Measurements from ENCODE around the gene TAF15.

TAF15 gene

DNA sequence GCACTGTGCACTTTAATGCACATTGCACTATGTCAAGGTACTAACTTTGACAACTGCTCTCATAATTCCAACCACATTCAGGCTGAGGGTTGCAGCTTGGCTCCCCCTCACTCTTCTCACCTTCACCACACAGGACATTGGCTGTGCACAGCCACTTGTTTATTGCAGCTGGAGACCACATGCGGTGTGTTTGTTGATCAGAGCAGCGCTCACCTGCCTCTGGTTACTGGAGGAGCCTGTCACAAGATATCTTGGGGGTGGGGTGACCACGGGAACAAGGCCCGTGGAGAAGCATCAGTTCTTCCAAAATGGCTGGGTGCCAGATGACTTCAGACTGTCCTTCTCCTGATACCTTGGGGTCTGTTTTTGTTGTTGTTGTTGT, 81.5 kb downstream of the TAF15 start:
- H3K9ac ChIP-seq (ENCODE audit: low read length in 2 of 2): no peak overlapping the region
- H3K4me3 ChIP-seq (ENCODE audit: low read length in 2 of 2): no peak overlapping the region
- peaks cover 0 to under 1% of the 10 kb centered on the region in 2 donors for H3K27me3 ChIP-seq (ENCODE audit: control insufficient read depth in 1 of 2, insufficient read depth in 2 of 2, low read length in 2 of 2)
- H3K36me3 ChIP-seq (ENCODE audit: control insufficient read depth in 2 of 2, insufficient read depth in 2 of 2, low read length in 2 of 2): no peaks in the 10 kb centered on the region
- H3K9me3 ChIP-seq (ENCODE audit: control insufficient read depth in 2 of 2, low read length in 2 of 2): no peaks in the 10 kb centered on the region
- H3K4me1 ChIP-seq (ENCODE audit: control insufficient read depth, insufficient read depth, low read length): peaks cover 5% of the 10 kb centered on the region
- H3K27ac ChIP-seq (ENCODE audit: low read length): no peak overlapping the region

DNA sequence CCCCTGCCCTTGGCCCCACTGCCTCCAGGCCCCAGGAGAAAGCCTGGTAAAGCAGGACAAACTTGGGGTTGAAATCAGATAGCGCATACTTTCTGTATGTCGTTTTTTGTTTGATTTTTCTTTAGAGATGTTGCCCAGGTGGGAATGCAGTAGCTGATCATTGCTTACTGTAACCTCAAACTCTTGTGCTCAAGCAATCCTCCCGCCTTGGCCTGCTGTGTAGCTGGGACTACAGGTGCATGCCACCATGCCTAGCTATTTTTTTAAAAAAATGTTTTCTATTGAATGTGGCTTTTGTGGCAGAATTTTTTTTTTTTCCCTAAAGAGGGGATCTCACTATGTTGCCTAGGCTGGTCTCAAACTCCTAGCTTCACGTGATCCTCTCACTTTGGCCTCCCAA, 82.0 kb downstream of the TAF15 start:
- no peaks in the 10 kb centered on the region for H3K9me3 ChIP-seq (ENCODE audit: control insufficient read depth in 2 of 2, low read length in 2 of 2)

DNA sequence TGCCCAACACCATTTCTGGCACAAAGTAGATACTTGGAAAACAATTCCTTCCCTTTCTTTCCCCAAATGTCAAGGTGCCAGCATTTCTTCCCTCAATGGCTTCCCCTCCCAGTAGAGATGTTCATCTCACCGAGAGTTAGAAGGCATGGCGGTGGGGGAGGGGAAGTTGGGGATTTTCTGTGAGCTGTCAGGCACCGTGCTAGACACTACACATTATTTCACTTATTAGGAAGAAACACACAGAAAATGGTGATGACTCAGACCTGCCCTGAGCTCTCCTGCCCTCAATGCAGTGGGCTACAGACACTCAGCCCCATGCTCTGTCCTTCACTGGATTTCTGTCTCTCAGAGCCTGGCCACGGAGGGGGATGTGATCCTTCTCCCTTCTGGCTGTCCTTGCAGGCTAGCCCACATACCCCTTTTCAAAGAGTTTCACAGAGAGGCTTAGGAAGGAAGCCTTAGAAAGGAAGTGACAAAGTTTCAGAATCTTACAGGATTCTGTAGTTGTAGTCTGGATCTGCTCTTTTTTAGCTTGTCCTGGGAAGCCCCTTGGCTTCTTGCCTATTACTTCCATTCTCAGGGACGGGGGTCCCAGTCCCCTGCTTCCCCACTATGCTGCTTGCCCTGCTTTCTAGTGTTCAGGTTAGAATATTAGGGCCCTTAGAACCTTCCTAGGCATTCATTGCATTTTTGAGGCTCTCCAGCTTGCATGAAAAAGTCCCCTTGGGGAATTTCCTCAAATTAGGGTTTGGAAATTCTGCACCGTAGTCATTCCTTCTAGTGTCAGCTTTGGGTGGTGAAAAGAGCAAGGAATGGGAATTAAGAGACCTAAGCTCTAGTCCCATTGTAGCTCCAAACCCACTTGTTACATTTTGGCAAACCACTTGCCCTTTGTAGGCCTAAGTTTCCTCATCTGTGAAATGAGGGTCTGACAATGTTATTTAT, 83.1 kb downstream of the TAF15 start:
- Histone ChIP-seq H3K36me3 (ENCODE audit: control insufficient read depth in 2 of 2, insufficient read depth in 2 of 2, low read length in 2 of 2) (no peaks in the 10 kb centered on the region), H3K27me3 (ENCODE audit: control insufficient read depth in 1 of 2, insufficient read depth in 2 of 2, low read length in 2 of 2) (peaks cover 0 to 2% of the 10 kb centered on the region in 2 donors), H3K27ac (ENCODE audit: low read length) (no peak overlapping the region), H3K4me3 (ENCODE audit: low read length in 2 of 2) (no peak overlapping the region), H3K4me1 (ENCODE audit: control insufficient read depth, insufficient read depth, low read length) (peaks cover 5% of the 10 kb centered on the region), H3K9me3 (ENCODE audit: control insufficient read depth in 2 of 2, low read length in 2 of 2) (no peaks in the 10 kb centered on the region), H3K9ac (ENCODE audit: low read length in 2 of 2) (no peak overlapping the region)

More for the DNA sequence above, 82.0 kb downstream of the TAF15 start:
- H3K4me1 ChIP-seq (ENCODE audit: control insufficient read depth, insufficient read depth, low read length): peaks cover 5% of the 10 kb centered on the region
- no peak overlapping the region for H3K27ac ChIP-seq (ENCODE audit: low read length)
- H3K27me3 ChIP-seq (ENCODE audit: control insufficient read depth in 1 of 2, insufficient read depth in 2 of 2, low read length in 2 of 2): peaks cover 0 to 2% of the 10 kb centered on the region in 2 donors
- H3K36me3 ChIP-seq (ENCODE audit: control insufficient read depth in 2 of 2, insufficient read depth in 2 of 2, low read length in 2 of 2): no peaks in the 10 kb centered on the region
- H3K4me3 ChIP-seq (ENCODE audit: low read length in 2 of 2): no peak overlapping the region
- H3K9ac ChIP-seq (ENCODE audit: low read length in 2 of 2): no peak overlapping the region

DNA sequence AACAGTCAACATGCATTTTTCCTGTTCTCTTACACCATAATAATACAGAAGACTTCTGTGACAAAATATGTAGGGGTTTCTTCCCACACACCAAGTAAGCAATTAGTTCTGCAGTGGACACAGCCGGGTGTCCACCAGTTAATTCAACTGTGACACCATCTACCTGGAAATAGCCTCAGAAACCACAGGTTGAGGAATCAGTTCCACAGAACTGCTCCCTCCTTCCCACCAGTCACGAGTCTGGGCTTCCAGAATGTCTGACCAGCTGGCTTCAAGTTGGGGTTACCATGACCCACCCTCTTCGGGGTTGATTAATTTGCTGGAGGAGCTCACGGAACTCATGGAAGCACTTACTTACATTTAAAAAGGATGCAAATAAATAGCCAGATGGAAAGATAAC, 84.5 kb downstream of the TAF15 start:
- Histone ChIP-seq H3K27me3 (ENCODE audit: control insufficient read depth in 1 of 2, insufficient read depth in 2 of 2, low read length in 2 of 2) (peaks cover 0 to 2% of the 10 kb centered on the region in 2 donors), H3K36me3 (ENCODE audit: control insufficient read depth in 2 of 2, insufficient read depth in 2 of 2, low read length in 2 of 2) (no peaks in the 10 kb centered on the region), H3K9me3 (ENCODE audit: control insufficient read depth in 2 of 2, low read length in 2 of 2) (no peaks in the 10 kb centered on the region), H3K4me1 (ENCODE audit: control insufficient read depth, insufficient read depth, low read length) (peaks cover 5% of the 10 kb centered on the region), H3K9ac (ENCODE audit: low read length in 2 of 2) (no peak overlapping the region), H3K27ac (ENCODE audit: low read length) (no peak overlapping the region), H3K4me3 (ENCODE audit: low read length in 2 of 2) (no peak overlapping the region)

DNA sequence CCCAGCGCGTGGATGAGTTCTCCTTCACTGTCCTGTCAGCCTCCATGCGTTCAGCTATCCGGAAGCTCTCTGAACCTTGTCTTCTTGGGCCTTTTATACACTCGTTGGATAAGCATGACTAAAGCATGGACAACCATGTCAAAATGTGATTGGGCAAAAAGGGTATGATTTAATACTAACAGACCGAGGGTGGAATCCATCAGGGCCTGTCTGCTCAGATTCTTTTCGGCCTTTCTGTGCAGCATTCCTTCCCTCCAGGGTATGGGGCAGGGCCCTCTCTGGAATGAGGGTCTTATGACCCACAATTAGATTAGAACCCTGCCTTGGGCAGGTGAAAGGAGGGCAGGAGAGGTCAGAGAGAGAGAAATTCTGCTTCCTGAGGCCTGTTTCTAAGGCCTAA, 84.9 kb downstream of the TAF15 start:
- Histone ChIP-seq H3K9ac (ENCODE audit: low read length in 2 of 2) (no peak overlapping the region), H3K27me3 (ENCODE audit: control insufficient read depth in 1 of 2, insufficient read depth in 2 of 2, low read length in 2 of 2) (peaks cover 0 to 2% of the 10 kb centered on the region in 2 donors), H3K4me1 (ENCODE audit: control insufficient read depth, insufficient read depth, low read length) (peaks cover 5% of the 10 kb centered on the region), H3K4me3 (ENCODE audit: low read length in 2 of 2) (no peak overlapping the region), H3K36me3 (ENCODE audit: control insufficient read depth in 2 of 2, insufficient read depth in 2 of 2, low read length in 2 of 2) (no peaks in the 10 kb centered on the region), H3K9me3 (ENCODE audit: control insufficient read depth in 2 of 2, low read length in 2 of 2) (no peaks in the 10 kb centered on the region), H3K27ac (ENCODE audit: low read length) (no peak overlapping the region)

DNA sequence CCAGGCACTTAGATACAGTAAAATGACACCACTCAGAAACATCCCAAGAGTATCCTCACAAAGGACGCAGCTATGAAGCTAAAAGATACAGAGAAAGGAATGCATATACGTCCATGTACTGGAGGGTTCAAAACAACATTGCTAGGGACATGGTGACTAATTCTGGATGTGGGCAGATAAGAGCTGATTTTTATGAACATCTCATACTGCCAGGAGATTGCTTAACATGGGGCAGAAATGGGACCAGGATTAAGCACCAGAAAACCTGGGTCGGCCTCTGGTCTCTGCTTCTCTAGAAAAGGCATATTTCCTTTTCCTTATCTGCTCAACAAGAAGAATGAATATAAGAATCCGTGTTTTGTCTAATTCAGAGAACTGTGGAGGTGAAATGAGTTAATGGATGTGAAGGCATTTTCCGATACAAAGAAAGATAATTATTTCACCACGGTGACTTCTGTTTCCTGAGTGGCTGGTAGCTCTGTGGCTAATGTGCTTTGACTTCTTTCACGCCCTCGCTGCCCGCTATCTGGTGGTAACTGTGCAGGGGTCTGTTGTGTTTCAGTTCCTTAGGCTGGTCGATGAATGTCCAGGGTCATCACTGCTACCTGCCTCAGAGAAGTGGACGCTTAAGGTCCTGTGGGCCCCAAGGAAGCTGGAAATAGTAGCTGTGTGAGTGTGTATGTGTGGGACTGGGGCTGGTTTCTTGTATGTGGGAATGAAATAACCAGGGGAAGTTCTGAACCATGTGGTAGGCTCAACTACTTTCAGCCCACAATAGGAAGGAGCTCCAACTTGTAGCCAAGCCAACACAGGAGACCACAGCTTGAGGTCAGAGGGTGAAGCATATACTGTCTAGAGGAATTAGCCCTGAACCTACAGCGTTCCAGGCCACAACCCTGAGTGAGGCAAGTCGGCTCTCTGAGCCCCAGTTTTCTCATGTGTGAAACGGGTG, 86.6 kb downstream of the TAF15 start:
- Histone ChIP-seq H3K4me1 (ENCODE audit: control insufficient read depth, insufficient read depth, low read length) (peaks cover 4% of the 10 kb centered on the region), H3K27me3 (ENCODE audit: control insufficient read depth in 1 of 2, insufficient read depth in 2 of 2, low read length in 2 of 2) (peaks cover 0 to 2% of the 10 kb centered on the region in 2 donors), H3K36me3 (ENCODE audit: control insufficient read depth in 2 of 2, insufficient read depth in 2 of 2, low read length in 2 of 2) (no peaks in the 10 kb centered on the region), H3K27ac (ENCODE audit: low read length) (no peak overlapping the region), H3K9ac (ENCODE audit: low read length in 2 of 2) (no peak overlapping the region), H3K4me3 (ENCODE audit: low read length in 2 of 2) (no peak overlapping the region), H3K9me3 (ENCODE audit: control insufficient read depth in 2 of 2, low read length in 2 of 2) (no peaks in the 10 kb centered on the region)

Data from stomach smooth muscle (tissue), 2 donors.